Stimulated activated CD8-positive, alpha-beta memory T cell treated with anti-CD3 and anti-CD28 coated beads, Interleukin-2, amount 100 ng/mL, for 48 hours (primary cell): Measurements from ENCODE around the gene RFX6.

Experiments used
- DNase-seq, 2 donors: peaks; one replicate each; pipeline ENCODE4 v3.0.0-alpha.2; 2020; ENCODE audit warnings: low read depth in 2 of 2

Gene RFX6

GRCh38 chr6:116895935-116896334, 18.9 kb downstream of the RFX6 start:
- no peak for DNase-seq

GRCh38 chr6:116902634-116903033, 25.6 kb downstream of the RFX6 start:
- DNase-seq = no peak

DNA sequence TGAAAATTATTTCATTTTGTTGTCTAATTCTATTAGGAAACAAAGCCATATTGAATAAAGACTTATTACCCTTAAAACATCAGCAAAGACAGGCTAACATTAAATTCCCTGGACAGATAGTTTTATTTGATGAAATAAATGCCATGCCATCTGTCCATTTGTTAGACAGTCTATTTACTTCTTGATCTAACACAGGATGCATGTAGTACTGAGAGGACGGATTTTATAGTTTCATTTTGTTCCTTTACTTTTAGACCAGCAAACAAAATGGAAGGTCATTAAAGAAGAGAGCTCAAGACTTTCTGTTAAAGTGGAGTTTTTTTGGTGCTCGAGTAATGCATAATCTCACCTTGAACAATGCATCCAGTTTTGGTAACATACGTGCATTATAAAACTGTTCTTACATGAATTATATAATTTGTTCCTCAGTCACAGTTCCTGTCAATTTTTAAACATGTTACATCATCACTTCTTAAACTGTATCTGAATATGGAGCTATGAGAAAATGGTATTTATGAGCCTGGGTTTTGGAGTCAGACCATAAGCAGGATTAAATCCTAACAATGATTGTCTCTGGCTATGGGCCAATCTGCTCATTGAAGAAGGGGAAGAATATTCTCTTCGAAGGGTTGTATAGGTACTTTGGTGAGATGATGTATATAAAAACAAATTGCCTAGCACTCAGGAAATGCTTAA, 46.0 kb downstream of the RFX6 start:
- no peak for DNase-seq

DNA sequence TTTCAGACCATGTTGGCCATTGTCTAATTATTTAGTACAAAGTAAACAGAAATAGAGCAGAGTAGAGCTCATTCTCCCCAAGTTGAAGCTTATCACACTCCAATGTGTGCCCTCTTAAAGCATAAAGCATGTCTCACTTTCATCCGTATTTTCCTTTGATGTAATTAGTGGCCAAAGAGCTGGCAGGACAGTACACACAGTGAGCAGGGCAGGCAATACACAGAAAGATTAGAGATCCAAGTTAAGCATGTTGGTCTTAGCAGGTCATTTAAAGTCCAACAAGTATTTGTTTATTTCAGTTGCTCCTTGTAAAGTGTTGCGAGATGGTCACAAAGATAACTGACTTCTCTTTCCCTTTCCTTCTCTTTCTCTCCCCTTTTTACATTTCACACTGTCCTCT, 47.2 kb downstream of the RFX6 start:
- DNase-seq = no peak

- DNase-seq = no peak
Measured at GRCh38 chr6:116925088-116925794, 48.2 kb downstream of the RFX6 start.

- no peak for DNase-seq
Measured at GRCh38 chr6:116928677-116929076, 51.6 kb downstream of the RFX6 start.

GRCh38 chr6:116929825-116930224, 52.8 kb downstream of the RFX6 start:
- no peak for DNase-seq

GRCh38 chr6:116931456-116931855, 54.4 kb downstream of the RFX6 start:
- no peak for DNase-seq

DNA sequence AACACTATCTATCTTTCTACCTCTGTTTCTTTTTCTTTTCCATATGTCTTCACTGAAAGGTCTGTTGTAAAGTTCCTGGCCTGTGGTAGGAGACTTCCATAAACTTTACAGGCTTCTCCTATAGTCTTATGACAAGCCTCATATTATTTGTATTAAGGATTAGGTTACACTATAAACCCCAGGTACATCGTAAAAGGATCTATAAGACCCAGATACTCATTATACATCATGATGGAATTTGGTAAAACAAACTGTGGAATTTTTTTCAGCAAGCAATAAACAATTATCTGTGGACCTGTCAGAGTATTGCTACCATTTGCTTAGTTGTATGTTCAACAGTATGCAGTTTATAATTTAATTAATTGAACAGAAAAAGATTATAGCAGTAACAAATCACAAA, 55.5 kb downstream of the RFX6 start:
- DNase-seq = no peak

DNA sequence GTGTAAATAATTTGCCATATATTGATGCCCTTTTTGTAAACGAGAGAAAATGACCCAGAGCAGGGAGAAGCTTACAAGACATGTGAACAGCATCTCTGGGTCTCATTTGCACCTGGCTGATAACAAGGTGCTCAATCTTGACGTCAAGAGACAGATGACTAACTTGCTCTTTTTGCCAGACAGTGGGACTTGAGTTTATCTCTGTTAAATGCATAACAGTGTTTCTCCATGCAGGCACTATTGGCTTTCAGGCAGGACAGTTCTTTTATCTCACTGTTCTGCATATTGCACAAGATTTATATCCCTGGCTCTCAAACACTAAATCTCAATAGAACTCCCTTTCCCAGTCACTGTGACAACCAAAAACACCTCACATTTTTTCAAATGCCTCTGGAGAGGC, 56.4 kb downstream of the RFX6 start:
- no peak for DNase-seq

DNA sequence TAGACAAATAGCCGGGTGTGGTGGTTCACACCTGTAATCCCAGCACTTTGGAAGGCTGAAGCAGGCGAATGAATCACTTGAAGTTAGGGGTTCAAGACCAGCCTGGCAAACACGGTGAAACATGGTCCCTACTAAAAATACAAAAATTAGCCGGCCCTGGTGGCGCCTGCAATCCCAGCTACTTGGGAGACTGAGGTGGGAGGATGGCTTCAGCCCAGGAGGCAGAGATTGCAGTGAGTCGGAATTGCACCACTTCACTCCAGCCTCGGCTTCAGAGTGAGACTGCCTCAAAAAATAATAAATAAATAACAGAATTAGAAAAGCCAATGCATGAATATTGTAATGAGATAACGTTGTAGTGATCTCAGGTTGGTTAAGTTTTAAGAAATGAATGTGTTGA, 61.3 kb downstream of the RFX6 start:
- DNase-seq = no peak

GRCh38 chr6:116941727-116942126, 64.7 kb downstream of the RFX6 start:
- no peak for DNase-seq

- DNase-seq = no peak
Measured at GRCh38 chr6:116945809-116946208, 68.8 kb downstream of the RFX6 start.

GRCh38 chr6:116948533-116949304, 71.7 kb downstream of the RFX6 start:
- DNase-seq = no peak

DNA sequence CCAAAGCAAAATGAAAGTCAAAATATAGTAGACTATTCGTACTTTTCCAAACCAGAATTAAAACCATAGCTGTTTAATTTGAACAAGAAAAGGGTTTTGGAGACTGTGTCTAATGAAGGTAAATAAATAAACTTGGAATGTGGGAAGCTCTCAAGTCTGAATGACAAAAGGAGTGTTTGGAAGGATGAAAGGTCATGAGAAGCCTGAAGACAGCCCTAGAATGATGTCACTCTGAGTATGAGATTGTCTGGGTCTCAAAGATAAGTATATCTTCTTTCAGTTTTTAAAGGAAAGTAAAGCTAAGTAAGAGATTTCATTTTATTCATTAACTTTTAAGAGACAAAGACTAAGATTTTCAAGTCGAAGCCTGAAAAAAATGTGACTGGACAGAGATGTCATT, 72.9 kb downstream of the RFX6 start:
- DNase-seq = no peak

DNA sequence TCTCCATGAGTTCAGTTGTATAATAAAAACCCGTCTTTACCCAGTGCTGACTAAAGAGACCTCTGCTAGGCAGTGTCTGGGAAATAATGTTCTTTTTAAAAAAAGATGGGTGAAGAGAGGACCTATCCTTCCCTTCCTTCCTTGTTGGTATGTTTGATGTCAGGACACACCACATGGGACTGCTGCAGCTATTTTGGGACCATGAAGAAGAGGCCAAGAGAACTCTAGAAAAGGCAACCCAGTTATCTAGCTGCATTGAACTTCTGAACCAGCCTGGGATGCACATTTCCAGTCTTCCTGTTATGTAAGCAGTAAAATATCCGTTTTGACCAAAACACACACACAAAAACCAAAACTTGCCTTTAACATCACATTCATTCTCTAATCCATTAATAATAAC, 77.3 kb downstream of the RFX6 start:
- no peak for DNase-seq

- no peak for DNase-seq
Measured at GRCh38 chr6:116954938-116955337, 77.9 kb downstream of the RFX6 start.

GRCh38 chr6:116955773-116956172, 78.7 kb downstream of the RFX6 start:
- no peak for DNase-seq

DNA sequence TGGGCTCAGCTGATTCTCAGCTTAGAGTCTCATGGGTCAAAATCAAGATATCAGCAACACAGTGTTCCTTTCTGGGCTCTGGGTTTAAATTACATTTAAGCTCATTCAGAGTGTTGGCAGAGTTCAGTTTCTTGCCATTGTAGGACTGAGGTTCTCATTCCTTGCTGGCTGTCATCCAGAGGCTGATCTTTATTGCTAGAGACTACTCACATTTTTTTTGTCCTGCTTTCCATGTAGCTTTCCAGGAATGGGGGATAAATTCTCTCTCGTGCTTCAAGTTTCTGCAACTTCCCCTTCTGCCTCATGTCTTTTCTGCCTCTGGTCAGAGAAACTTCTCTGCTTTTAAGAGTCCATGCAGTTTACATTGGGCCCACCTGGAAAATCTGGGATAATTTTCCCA, 86.9 kb downstream of the RFX6 start:
- no peak for DNase-seq

- no peak for DNase-seq
Measured at GRCh38 chr6:116966675-116967576, 89.9 kb downstream of the RFX6 start.

DNA sequence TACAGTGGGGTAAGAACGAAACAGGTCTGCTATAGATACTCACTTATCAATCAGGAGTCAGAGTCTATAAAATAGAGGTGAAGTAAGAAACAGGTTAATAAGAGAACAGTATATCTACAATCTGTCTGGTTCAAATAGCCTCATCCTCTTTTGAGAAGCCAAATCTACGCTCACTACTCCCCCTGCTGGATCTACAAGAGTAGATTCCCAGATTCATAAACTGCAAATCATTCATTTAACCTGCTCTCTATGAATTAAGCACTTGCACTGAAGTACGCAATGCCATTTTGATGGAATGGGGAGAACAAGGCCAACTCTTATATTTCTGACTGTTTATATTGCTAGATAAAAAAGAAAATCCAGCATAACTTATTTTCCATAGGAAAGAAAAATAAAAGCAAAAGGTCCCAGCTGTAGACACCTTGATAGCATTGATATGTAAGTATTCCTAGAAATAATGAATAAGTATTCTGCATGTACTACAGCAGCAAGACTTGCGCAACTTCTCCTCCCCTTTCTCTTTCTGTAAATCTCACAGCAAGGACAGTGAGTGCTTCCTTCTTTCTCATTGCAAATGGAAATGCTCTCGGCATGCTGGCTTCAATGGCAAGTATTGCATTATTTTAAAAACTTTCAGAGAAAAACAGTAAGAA, 92.3 kb downstream of the RFX6 start:
- DNase-seq = no peak
